ENCODE measurements around the gene RBBP7.

RBBP7 gene

DNA sequence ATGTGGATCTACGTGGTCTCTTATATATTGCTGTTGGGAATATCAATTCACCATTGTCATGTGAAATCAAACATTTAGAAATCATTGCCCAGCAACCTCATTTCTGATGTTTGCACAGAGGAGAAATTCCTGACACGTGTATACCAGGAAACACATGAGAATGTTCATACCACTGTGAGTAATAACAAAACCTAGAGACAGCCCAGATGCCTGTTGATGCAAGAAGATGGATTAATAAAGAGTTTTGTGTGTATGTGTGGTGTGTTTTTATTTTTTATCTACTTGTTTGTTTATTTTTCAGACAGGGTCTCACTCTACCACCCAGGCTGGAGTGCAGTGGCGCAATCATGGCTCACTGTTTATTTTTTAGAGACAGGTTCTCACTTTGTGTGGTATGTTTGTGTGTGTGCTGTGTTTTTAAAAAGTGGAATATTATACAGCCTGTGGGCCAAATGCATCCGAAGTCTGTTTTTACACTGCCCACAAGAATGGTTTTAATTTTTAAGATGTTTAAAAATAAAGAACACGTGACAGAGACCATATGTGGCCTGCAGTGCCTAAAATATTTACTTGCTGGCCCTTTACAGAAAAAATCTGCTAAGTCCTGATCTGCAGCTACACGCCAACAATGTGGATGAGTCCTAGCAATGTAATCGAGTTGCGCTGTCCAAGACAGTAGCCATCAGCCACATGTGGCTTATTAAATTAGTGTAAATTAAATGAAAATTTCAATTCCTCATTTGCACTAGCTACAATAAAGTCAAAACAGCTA is 44.7 kb downstream of the RBBP7 start:
- peak in 1 of 5 donors; percentile 27 for DNase-seq

DNA sequence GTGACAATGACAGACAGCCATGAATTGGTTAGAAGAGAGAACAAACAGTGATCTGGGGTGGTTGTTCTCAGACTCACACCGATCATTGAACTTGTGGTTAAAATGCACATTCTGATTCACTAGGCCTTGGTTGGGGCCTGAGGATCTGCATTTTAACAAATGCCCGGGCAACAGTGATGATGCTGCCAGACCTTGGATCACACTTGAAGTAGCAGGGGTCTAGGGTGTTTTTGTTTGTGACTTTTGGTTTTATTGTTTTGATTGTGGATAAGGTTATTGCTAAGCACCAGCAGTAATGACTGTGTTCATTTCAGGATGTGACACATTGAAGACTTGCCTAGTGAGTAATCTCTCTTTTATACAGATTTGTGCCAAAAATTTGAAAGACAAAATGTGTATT is 47.4 kb downstream of the RBBP7 start:
- peak in 1 of 5 donors; percentile 40 for DNase-seq

DNA sequence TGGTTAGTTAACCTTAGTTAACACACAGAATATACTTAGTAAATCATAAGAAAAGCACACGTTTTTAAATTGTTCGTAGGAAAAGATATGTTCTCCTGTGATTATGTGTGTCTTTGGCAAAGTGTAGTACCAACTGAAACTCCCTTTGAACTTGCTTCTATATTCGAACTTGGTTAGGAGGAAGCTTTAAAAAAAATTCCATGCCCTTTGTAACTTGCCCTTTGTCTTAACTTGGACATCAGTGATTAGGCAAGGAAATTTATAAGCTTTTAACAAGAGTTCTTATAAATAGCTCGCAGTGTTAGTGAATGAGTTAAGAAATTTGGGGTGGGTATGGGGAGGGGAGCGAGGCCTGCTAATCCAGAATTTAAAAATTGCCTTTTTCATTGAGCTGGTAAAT is 50.5 kb downstream of the RBBP7 start:
- no peak for DNase-seq

DNA sequence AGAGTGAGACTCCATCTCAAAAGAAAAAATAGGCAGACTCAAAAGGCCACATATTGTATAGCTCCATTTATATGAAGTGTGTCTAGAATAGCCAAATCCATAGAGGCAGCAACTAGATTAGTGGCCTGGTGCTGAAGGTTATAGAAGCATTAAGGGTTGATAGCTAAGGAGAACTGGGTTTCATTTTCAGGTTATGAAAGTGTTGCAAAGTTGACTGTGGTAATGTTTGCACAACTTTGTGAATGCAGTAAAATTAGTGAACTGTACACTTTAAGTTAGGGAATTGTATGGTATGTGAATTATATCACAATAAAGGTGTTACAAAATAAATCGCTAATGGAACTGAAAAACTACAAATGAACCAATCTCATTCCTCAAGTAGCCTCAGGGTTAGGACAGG is 55.6 kb downstream of the RBBP7 start:
- DNase-seq: no peak

DNA sequence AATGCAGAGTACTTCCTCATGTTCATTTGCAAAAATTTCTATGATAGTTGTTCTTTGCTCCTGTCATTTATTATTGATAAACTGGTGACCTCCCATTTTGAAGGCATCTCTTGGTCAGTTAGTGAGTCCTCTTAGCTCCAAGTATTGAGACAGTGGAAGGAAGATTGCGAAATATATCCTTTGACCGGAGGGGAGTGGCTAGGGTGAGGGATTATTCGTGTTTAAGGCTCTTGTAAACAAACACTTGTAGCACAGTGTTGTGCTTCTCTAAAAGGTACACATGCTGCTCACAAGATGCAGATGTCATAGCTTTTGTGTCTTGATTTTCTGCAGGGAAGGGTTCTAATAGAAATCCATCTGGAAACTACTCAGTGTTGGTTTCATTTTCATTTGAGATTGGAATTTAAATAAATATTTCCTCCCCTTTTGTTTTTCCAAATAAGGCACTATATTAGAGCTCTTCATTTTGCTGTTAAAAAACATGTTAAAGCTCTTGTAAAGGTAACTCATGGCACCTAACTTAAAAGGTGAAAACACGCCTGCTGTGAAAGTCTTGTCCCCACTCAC is 62.1 kb downstream of the RBBP7 start:
- no peak for DNase-seq

DNA sequence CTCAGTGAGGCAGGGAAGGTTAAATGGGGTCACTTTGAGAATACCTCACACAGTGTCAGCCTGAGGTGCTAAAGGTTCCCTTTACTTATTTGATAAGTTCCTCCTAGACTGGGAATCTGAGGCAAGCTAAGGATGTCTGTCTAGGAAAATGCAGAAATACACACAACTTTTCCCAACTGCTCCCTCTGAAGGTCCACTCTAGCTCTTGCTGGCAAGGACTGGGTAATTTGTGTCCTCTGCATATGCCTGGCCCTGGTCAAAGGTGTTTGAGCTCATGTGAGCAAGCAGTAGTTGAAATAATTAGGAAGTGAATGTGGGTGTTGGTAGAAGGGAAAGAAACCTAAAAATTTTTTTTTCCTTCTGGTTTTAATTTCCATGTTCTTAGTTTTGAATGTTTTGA is 62.6 kb downstream of the RBBP7 start:
- no peak for DNase-seq

DNA sequence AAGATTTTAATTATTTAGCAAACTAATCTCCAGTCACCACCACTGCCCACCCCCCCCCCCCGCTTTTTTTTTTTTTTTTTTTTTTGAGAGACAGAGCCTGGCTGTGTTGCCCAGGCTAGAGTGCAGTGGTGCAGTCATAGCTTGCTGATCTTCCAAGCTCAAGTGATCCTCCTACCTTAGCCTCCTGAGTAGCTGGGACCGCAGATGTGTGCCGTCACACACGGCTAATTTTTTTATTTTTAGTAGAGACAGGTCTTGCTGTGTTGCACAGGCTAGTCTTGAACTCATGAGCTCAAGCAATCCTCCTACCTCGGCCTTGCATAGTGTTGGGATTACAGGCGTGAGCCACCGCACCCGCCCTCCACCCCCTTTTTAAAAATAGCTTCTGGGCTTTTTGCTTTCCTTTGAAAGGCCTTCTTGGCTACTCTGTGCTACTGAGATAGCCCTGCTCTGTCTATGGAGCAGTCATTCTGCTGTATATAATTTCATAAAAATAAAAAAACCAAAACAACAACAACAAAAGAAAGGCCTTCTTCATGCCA is 65.2 kb downstream of the RBBP7 start:
- DNase-seq: no peak

DNA sequence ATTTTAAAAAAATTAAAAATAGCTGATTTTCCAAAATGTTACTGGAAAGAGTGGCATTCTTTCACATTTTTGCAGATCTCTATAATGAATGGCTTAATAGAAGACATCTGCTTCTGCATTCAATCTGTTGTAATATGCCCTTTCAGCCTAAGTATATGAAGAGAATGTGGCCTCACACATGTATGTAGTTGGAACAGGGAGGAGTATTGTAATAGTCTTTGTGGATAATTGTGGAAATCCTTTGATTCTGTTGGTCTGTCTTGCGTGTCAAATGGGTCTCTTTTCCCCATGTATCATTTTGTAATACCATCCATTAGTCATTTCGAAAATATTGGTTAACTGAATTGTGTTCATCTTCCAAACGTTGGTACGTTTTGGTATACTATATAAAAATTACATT is 72.3 kb downstream of the RBBP7 start:
- no peak for DNase-seq

DNA sequence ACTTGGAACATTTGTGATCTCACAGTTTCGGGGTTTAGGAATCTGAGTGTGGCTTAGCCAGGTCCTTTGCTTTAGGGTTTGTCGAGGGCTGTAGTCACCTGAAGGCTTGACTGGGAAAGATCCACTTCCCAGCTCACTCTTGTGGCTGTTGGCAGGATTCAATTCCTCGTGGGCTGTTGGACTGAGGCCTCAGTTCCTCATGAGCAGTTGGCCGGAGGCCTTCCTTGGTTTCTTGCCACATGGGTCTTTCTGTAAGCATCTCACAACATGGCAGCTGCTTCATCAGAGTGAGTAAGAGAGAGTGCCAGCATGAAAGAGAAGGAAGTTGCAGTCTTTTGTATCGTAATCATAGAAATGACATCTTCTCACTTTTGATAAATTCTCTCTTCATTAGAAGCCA is 72.8 kb downstream of the RBBP7 start:
- no peak for DNase-seq

DNA sequence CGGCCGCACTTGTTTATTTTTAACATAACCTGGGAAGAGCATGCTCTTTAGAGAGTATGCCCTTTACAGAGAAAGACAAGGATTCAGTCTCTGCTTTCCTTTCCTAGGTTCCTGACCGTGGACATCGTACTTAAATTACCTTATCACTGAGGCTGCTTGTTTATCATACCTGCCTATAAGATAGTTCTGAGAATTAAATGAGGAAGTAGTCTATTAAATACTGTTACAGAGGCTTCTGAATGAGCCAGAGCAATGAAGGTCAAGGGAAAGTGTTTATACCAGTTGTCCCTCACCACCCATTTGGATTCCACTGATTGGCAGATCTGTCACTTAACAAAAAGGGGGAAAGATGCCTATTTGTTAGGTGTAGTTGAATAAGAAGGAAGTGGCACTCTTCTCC is 73.9 kb downstream of the RBBP7 start:
- DNase-seq: no peak

Data from T-helper 1 cell (primary cell).